B cell (primary cell): ENCODE measurements around the gene LTBP2. TPM values are rescaled to one million over a fixed set of nuclear protein-coding genes. Genes with fewer than 3 reads are reported as not detected.

Source experiments
- ATAC-seq: fragments of 200-7000 bp; cut with Tn5 transposase; one replicate; pipeline ENCODE4 v1.10.0; 2021; ENCODE audit warnings: low read depth, mild to moderate bottlenecking, moderate number of reproducible peaks, moderate library complexity
- CTCF ChIA-PET: fragments of 350-600 bp; sonication (Branson Sonifier 250); formaldehyde crosslinking; loops from one replicate; lab custom pipeline; 2021; ENCODE audit warnings: antibody characterized with exemption, inconsistent platforms; lab: Charles Lee
- POLR2A ChIA-PET: fragments of 350-600 bp; sonication (Branson Sonifier 250); formaldehyde crosslinking; loops from one replicate; lab custom pipeline; 2021; ENCODE audit warnings: antibody characterized with exemption; lab: Charles Lee
- DNase-seq: peaks from one replicate; pipeline ENCODE4 v3.0.0; 2013
- H2AFZ ChIP-seq: 2 replicates; pipeline ENCODE4 v1.6.1; 2012; ENCODE audit warnings: mild to moderate bottlenecking, low read depth, low read length; ENCODE audit not compliant: insufficient read depth, poor library complexity, severe bottlenecking
- H3K27ac ChIP-seq, 2 donors: 1 replicate in 1 of 2; 2 replicates in 1 of 2; pipeline ENCODE4 v1.5.1; 2012 to 2013; ENCODE audit warnings: low read length in 2 of 2, mild to moderate bottlenecking in 2 of 2, moderate library complexity in 1 of 2
- H3K27me3 ChIP-seq, 4 experiments: fragments of 200-600 bp in 1 of 4; sonication (generic) in 1 of 4; replicated peaks in 1 of 4; 1 replicate in 2 of 4; 2 replicates in 2 of 4; pipeline versions ENCODE4 v1.6.1 to v1.7.0; 2013 to 2016; ENCODE audit warnings: low read length in 3 of 4, mild to moderate bottlenecking in 2 of 4, mixed read lengths in 1 of 4, moderate library complexity in 1 of 4; ENCODE audit not compliant: insufficient read depth in 4 of 4, control insufficient read depth in 3 of 4; ENCODE audit errors: control extremely low read depth in 1 of 4
- H3K36me3 ChIP-seq, 2 experiments: replicated peaks in 1 of 2; 1 replicate in 1 of 2; 2 replicates in 1 of 2; pipeline versions ENCODE4 v1.6.1 to v1.7.1; 2013; ENCODE audit warnings: low read length in 1 of 2; ENCODE audit not compliant: insufficient read depth in 2 of 2, control insufficient read depth in 1 of 2; ENCODE audit errors: control extremely low read depth in 1 of 2, extremely low read depth in 1 of 2
- H3K4me1 ChIP-seq, 2 donors: fragments of 200-600 bp in 1 of 2; sonication (generic) in 1 of 2; 1 replicate in 1 of 2; 2 replicates in 1 of 2; pipeline versions ENCODE4 v1.5.1 to v1.6.1; 2013 to 2017; ENCODE audit warnings: low read length in 2 of 2; ENCODE audit not compliant: control insufficient read depth in 2 of 2, insufficient read depth in 2 of 2
- H3K4me2 ChIP-seq: replicated peaks from 2 replicates; pipeline ENCODE3; 2012; ENCODE audit warnings: mild to moderate bottlenecking, low read depth, low read length; ENCODE audit not compliant: poor library complexity, severe bottlenecking
- H3K4me3 ChIP-seq, 5 experiments: fragments of 200-600 bp in 1 of 5; sonication (generic) in 1 of 5; 1 replicate in 3 of 5; 2 replicates in 2 of 5; pipeline versions ENCODE4 v1.5.1 to v1.7.0; 2011 to 2016; ENCODE audit warnings: low read length in 4 of 5, mild to moderate bottlenecking in 4 of 5, low read depth in 2 of 5, control low read depth in 1 of 5, moderate library complexity in 1 of 5; ENCODE audit not compliant: insufficient read depth in 1 of 5; ENCODE audit errors: control extremely low read depth in 1 of 5, extremely low read depth in 1 of 5
- H3K79me2 ChIP-seq: fragments of 200-600 bp; sonication (generic); one replicate; pipeline ENCODE4 v1.6.0; 2016; ENCODE audit warnings: low read length; ENCODE audit not compliant: control insufficient read depth, insufficient read depth
- H3K9ac ChIP-seq: fragments of 200-600 bp; sonication (generic); 2 replicates; pipeline ENCODE4 v1.6.1; 2017; ENCODE audit warnings: mild to moderate bottlenecking, low read length, moderate library complexity
- H3K9me3 ChIP-seq, 3 donors: one replicate each; pipeline versions ENCODE4 v1.6.1 to v1.7.1; 2013; ENCODE audit warnings: low read length in 2 of 3; ENCODE audit not compliant: control insufficient read depth in 2 of 3, insufficient read depth in 1 of 3; ENCODE audit errors: control extremely low read depth in 1 of 3
- H4K20me1 ChIP-seq: 2 replicates; pipeline ENCODE4 v1.6.0; 2012; ENCODE audit warnings: mild to moderate bottlenecking, low read length; ENCODE audit not compliant: insufficient read depth, control insufficient read depth, poor library complexity, severe bottlenecking
- H3K27ac Mint-ChIP-seq: one replicate; pipeline ENCODE4 v1.8.0; 2021; ENCODE audit warnings: mixed read lengths
- H3K27me3 Mint-ChIP-seq: one replicate; pipeline ENCODE4 v1.8.0; 2021; ENCODE audit warnings: mixed read lengths
- H3K4me1 Mint-ChIP-seq: one replicate; pipeline ENCODE4 v1.8.0; 2021; ENCODE audit warnings: mixed read lengths
- H3K4me3 Mint-ChIP-seq: one replicate; pipeline ENCODE4 v1.8.0; 2021; ENCODE audit warnings: mixed read lengths
- H3K9me3 Mint-ChIP-seq: one replicate; pipeline ENCODE4 v1.8.0; 2022; ENCODE audit warnings: mixed read lengths; ENCODE audit not compliant: insufficient read depth
- EZH2 ChIP-seq: IDR thresholded peaks from 2 replicates; pipeline ENCODE4 v1.6.1; 2012; ENCODE audit warnings: borderline replicate concordance, low read depth, mild to moderate bottlenecking, moderate library complexity, low read length; ENCODE audit not compliant: insufficient read depth, poor library complexity, severe bottlenecking
- WGBS: methylation state at CpG from one replicate; pipeline ENCODE4 v1.1.5; 2013; ENCODE audit warnings: missing lambda C conversion rate; ENCODE audit not compliant: insufficient coverage; 5-methylcytosine and 5-hydroxymethylcytosine counted together
- intact Hi-C: fragments of 100-400 bp; cut with micrococcal nuclease; formaldehyde crosslinking; loops from one replicate; pipeline ENCODE4 v1.10.0; 2022
- polyA plus RNA-seq: library from polyadenylated mRNA; depleted of rRNA; stranded (reverse); fragments of >200 nt; gene quantifications from 2 replicates; pipeline ENCODE4 v1.2.3, GENCODE V29; 2012
- total RNA-seq, 2 donors: library from RNA; stranded (reverse); fragments of 120-200 nt in 1 of 2; gene quantifications; 1 replicate in 1 of 2; 2 replicates in 1 of 2; pipeline versions ENCODE4 v1.2.3 to v1.2.4, GENCODE V29; 2013 to 2022
- TF ChIP-seq, protein P1 (sequence below): fragments of 200-600 bp; IDR thresholded peaks from one replicate; pipeline ENCODE4 v1.8.0; 2022; ENCODE audit warnings: antibody characterized with exemption, mild to moderate bottlenecking

Gene LTBP2
- total and polyA plus RNA-seq, 2 donors (not counting 1 experiment from before 2014, with no cell fraction given), result 0.12 to 0.22 TPM

DNA sequence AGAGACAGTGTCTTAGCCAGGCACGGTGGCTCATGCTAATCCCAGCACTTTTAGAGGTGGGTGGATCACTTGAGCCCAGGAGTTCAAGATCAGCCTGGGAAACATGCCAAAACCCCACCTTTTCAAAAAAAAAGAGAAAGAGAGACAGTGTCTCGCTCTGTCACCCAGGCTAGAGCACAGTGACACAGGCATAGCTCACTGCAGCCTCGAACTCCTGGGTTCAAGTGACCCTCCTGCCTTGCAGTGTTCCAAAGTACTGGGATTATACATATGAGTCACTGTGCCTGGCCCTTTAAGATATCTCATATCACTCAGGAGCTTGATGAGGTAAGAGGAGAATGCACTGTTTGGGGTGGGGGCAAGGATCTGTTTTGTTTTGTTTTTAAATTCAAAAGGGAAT is 48.1 kb upstream of the LTBP2 start:
- H3K4me3 ChIP-seq, result no peak overlapping the region
- H3K27ac ChIP-seq, result no peak overlapping the region
- no peak overlapping the region for H3K4me2 ChIP-seq
- no peaks in the 10 kb centered on the region for H3K9me3 Mint-ChIP-seq
- H3K4me1 ChIP-seq, result no peaks in the 10 kb centered on the region
- ATAC-seq (no peak), DNase-seq (no peak)
- intact Hi-C loops, result no loop called here
- no peaks in the 10 kb centered on the region for H4K20me1 ChIP-seq
- H3K36me3 ChIP-seq, result peaks cover 5 to 43% of the 10 kb centered on the region in 2 experiments
- ChIA-PET CTCF (no interaction called here), POLR2A (no interaction called here)
- no peak overlapping the region for H2AFZ ChIP-seq
- no peaks in the 10 kb centered on the region for H3K79me2 ChIP-seq
- TF ChIP-seq, protein P1, sequence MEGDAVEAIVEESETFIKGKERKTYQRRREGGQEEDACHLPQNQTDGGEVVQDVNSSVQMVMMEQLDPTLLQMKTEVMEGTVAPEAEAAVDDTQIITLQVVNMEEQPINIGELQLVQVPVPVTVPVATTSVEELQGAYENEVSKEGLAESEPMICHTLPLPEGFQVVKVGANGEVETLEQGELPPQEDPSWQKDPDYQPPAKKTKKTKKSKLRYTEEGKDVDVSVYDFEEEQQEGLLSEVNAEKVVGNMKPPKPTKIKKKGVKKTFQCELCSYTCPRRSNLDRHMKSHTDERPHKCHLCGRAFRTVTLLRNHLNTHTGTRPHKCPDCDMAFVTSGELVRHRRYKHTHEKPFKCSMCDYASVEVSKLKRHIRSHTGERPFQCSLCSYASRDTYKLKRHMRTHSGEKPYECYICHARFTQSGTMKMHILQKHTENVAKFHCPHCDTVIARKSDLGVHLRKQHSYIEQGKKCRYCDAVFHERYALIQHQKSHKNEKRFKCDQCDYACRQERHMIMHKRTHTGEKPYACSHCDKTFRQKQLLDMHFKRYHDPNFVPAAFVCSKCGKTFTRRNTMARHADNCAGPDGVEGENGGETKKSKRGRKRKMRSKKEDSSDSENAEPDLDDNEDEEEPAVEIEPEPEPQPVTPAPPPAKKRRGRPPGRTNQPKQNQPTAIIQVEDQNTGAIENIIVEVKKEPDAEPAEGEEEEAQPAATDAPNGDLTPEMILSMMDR, result no peak
- TF ChIP-seq EZH2, result no peak
- H3K9ac ChIP-seq, result no peak overlapping the region
- no peaks in the 10 kb centered on the region for H3K27me3 ChIP-seq
- H3K27ac Mint-ChIP-seq, result no peak overlapping the region
- H3K9me3 ChIP-seq, result no peaks in the 10 kb centered on the region
- no peak overlapping the region for H3K4me3 Mint-ChIP-seq
- H3K27me3 Mint-ChIP-seq, result no peaks in the 10 kb centered on the region
- no CpG with 5 or more reads among the region's 3 CpGs for WGBS
- H3K4me1 Mint-ChIP-seq, result no peaks in the 10 kb centered on the region

DNA sequence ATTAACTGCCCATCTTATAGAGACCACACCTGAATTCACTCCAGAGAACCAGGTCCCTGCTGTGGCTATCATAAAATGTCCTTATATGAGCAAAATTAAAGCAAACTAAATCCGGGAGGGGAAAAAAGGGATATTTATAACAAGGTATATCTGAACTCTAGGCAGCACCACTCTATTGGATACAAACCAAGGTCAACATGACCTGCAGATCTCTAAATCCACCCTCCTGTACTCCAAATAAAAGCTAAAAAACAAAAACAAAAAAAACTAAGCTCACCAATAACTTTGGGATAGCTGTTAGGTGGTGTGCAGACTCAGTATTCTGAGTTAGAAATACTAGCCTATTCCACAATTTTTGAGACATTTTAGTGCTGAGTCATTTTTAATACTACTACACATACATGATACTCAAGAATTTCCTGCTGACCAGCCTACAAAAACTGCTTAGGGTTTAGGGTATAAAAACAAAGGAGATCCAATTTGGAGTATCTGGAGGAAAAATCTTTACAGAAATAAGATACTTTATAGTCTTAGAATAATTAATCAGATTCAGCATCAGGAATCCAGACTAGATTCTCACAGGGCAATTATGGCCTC is 46.6 kb upstream of the LTBP2 start:
- Mint-ChIP-seq H3K4me1 (no peaks in the 10 kb centered on the region), H3K27ac (no peak overlapping the region), H3K4me3 (no peak overlapping the region), H3K9me3 (no peaks in the 10 kb centered on the region), H3K27me3 (no peaks in the 10 kb centered on the region)
- ATAC-seq (no peak), DNase-seq (no peak)
- WGBS, result no CpG with 5 or more reads among the region's 1 CpG
- no peaks in the 10 kb centered on the region for H3K4me1 ChIP-seq
- H2AFZ ChIP-seq, result no peak overlapping the region
- intact Hi-C loops, result no loop called here
- no peaks in the 10 kb centered on the region for H3K9me3 ChIP-seq
- peaks cover 5 to 31% of the 10 kb centered on the region in 2 experiments for H3K36me3 ChIP-seq
- H3K27me3 ChIP-seq, result no peaks in the 10 kb centered on the region
- H4K20me1 ChIP-seq, result no peaks in the 10 kb centered on the region
- TF ChIP-seq EZH2, result no peak
- TF ChIP-seq, protein P1, result no peak
- no peak overlapping the region for H3K9ac ChIP-seq
- CTCF ChIA-PET, result interaction anchor here (1.8 kb wide), 1 partner anchor 12 kb away, joined by 4 read pairs; no protein-coding TSS in a partner anchor
- no peak overlapping the region for H3K4me2 ChIP-seq
- POLR2A ChIA-PET, result no interaction called here
- H3K4me3 ChIP-seq, result no peak overlapping the region
- H3K27ac ChIP-seq, result no peak overlapping the region
- no peaks in the 10 kb centered on the region for H3K79me2 ChIP-seq
